GM13977 (cell line): ENCODE measurements around the gene PTAFR.

Experiments
- DNase-seq: peaks from one replicate; pipeline ENCODE4 v3.0.0; 2012; ENCODE audit warnings: low spot score
- CTCF ChIP-seq: IDR thresholded peaks from 2 replicates; pipeline ENCODE4 v1.5.1; 2012; ENCODE audit warnings: mild to moderate bottlenecking, control low read depth; ENCODE audit not compliant: insufficient read depth; ENCODE audit errors: extremely low read depth, missing control alignments
- in situ Hi-C: fragments of 300-500 bp; cut with MboI; formaldehyde crosslinking; loops from one replicate; pipeline ENCODE4 v1.12.0; 2022; ENCODE audit warnings: low sequenced_read_pairs, low pct_unique_long_range_greater_than_20kb, mixed read lengths, inconsistent platforms; ENCODE audit not compliant: unreplicated experiment

PTAFR gene

DNA sequence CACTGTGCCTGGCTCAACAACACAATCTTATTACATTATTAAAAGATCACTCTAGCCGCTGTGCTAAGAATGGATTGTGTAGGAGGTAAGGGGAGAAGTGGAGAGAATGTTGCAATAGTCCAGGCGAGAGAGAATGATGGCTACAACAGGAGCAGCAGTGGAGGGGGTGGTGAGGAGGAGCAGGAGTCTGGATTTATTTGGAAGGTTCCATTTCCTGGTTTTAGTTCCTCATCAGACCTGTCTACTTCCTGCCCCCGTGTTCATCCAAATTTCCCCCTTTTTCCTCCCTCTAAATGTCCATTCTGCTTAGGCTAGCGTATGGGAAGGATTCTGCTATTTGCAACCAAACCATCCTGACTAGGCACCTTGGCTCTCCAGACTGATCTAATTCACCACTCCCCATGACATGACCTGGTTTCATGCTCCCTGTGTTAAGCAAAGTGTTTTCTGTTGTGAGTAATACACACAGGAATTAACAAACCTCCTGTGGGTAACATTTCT, 53.0 kb downstream of the PTAFR start:
- no peak for DNase-seq
- in situ Hi-C loops, result no loop called here
- TF ChIP-seq CTCF, result no peak

- in situ Hi-C loops, result no loop called here
- no peak for DNase-seq
- TF ChIP-seq CTCF, result no peak
Measured at GRCh38 chr1:28122183-28122582, 54.3 kb downstream of the PTAFR start.

DNA sequence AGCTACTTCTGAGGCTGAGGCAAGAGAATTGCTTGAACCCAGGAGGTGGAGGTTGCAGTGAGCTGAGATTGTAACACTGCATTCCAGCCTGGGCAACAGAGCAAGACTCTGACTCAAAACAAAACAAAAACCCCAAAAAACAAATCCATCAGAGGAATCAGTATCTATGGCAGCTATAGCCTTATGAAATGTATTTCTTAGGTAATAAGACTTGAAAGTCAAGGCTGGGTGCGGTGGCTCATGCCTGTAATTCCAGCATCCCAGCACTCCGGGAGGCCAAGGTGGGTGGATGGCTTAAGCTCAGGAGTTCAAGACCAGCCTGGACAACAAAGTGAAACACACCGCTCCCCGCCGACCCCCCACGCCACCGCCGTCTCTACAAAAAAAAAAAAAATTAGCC, 56.9 kb downstream of the PTAFR start:
- no peak for DNase-seq

GRCh38 chr1:28118640-28119307, 57.7 kb downstream of the PTAFR start:
- DNase-seq, result no peak
- no peak for TF ChIP-seq CTCF
- in situ Hi-C loops, result no loop called here

More for the DNA sequence above, 56.9 kb downstream of the PTAFR start:
- no peak for TF ChIP-seq CTCF
- in situ Hi-C loops, result no loop called here

- no peak for TF ChIP-seq CTCF
- no peak for DNase-seq
- in situ Hi-C loops, result no loop called here
Measured at GRCh38 chr1:28115267-28115666, 61.2 kb downstream of the PTAFR start.

DNA sequence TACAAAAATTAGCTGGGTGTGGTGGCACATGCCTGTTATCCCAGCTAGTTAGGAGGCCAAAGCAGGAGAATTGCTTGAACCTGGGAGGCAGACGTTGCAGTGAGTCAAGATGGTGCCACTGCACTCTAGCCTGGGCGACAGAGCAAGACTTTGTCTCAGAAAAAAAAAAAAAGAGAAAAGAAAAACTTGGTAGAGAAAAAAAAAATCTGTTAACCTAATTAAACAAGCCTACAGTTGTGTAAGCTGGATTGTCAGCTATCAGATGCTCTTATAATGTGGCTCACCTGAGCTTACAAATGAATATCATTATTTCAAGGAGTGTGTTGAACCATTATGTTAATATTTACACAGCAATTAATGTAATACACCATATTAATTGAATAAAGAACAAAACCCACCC, 61.6 kb downstream of the PTAFR start:
- in situ Hi-C loops, result no loop called here
- no peak for TF ChIP-seq CTCF
- DNase-seq, result no peak
